ENCODE results near the gene LMNB1. TPM values are rescaled to one million over a fixed set of nuclear protein-coding genes. Genes with fewer than 3 reads are reported as not detected.

The LMNB1 gene
- total and polyA plus RNA-seq, 2 experiments from 2014 or later, result 20.1 to 269 TPM

DNA sequence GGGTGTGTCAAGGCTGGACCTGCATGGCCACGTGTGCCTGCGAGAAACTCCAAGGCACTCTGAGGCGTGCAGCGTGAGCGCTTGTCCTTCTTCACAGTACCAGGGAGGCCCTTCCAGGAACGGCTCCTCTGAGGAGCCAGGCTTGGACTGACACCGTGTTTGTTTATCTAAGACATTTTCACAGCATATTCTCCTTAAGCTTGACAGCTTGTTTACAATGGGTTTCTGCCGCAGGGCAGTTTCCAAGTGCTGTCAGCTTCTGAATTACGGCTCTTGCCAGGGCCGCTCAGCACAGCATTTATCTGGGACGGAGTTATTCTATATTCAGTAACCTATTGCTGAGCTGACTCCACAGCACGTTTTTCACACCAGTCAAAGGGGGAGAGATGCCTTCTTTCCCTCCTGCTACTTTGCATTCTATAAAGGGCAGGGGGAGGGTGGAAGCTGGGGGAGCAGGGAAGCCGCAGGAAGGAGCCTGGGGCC lies 98.4 kb downstream of the LMNB1 start:
- H3K4me3 Mint-ChIP-seq, result no peak overlapping the region
- TF ChIP-seq ZNF331 (CRISPR knock-in tag; IDR thresholded peaks at IDR 0.05; ENCODE audit: low read depth) (no peak), POLR2AphosphoS5 (IDR thresholded peaks at IDR 0.05; ENCODE audit: low read depth) (no peak), EZH2phosphoT487 (IDR thresholded peaks at IDR 0.05; ENCODE audit: unreplicated experiment) (no peak), JUNB (IDR thresholded peaks at IDR 0.05; ENCODE audit: unreplicated experiment) (no peak), STAT1 (IDR thresholded peaks at IDR 0.05; ENCODE audit: unreplicated experiment) (no peak), CREB1 (CRISPR knock-in tag; IDR thresholded peaks at IDR 0.05; ENCODE audit: low read depth) (no peak), NANOG (IDR thresholded peaks at IDR 0.05; ENCODE audit: borderline replicate concordance) (no peak), EZH2 (IDR thresholded peaks at IDR 0.05; ENCODE audit: low read depth, unreplicated experiment) (no peak), ZNF114 (CRISPR knock-in tag; IDR thresholded peaks at IDR 0.05) (no peak)
- TF ChIP-seq, protein P1, sequence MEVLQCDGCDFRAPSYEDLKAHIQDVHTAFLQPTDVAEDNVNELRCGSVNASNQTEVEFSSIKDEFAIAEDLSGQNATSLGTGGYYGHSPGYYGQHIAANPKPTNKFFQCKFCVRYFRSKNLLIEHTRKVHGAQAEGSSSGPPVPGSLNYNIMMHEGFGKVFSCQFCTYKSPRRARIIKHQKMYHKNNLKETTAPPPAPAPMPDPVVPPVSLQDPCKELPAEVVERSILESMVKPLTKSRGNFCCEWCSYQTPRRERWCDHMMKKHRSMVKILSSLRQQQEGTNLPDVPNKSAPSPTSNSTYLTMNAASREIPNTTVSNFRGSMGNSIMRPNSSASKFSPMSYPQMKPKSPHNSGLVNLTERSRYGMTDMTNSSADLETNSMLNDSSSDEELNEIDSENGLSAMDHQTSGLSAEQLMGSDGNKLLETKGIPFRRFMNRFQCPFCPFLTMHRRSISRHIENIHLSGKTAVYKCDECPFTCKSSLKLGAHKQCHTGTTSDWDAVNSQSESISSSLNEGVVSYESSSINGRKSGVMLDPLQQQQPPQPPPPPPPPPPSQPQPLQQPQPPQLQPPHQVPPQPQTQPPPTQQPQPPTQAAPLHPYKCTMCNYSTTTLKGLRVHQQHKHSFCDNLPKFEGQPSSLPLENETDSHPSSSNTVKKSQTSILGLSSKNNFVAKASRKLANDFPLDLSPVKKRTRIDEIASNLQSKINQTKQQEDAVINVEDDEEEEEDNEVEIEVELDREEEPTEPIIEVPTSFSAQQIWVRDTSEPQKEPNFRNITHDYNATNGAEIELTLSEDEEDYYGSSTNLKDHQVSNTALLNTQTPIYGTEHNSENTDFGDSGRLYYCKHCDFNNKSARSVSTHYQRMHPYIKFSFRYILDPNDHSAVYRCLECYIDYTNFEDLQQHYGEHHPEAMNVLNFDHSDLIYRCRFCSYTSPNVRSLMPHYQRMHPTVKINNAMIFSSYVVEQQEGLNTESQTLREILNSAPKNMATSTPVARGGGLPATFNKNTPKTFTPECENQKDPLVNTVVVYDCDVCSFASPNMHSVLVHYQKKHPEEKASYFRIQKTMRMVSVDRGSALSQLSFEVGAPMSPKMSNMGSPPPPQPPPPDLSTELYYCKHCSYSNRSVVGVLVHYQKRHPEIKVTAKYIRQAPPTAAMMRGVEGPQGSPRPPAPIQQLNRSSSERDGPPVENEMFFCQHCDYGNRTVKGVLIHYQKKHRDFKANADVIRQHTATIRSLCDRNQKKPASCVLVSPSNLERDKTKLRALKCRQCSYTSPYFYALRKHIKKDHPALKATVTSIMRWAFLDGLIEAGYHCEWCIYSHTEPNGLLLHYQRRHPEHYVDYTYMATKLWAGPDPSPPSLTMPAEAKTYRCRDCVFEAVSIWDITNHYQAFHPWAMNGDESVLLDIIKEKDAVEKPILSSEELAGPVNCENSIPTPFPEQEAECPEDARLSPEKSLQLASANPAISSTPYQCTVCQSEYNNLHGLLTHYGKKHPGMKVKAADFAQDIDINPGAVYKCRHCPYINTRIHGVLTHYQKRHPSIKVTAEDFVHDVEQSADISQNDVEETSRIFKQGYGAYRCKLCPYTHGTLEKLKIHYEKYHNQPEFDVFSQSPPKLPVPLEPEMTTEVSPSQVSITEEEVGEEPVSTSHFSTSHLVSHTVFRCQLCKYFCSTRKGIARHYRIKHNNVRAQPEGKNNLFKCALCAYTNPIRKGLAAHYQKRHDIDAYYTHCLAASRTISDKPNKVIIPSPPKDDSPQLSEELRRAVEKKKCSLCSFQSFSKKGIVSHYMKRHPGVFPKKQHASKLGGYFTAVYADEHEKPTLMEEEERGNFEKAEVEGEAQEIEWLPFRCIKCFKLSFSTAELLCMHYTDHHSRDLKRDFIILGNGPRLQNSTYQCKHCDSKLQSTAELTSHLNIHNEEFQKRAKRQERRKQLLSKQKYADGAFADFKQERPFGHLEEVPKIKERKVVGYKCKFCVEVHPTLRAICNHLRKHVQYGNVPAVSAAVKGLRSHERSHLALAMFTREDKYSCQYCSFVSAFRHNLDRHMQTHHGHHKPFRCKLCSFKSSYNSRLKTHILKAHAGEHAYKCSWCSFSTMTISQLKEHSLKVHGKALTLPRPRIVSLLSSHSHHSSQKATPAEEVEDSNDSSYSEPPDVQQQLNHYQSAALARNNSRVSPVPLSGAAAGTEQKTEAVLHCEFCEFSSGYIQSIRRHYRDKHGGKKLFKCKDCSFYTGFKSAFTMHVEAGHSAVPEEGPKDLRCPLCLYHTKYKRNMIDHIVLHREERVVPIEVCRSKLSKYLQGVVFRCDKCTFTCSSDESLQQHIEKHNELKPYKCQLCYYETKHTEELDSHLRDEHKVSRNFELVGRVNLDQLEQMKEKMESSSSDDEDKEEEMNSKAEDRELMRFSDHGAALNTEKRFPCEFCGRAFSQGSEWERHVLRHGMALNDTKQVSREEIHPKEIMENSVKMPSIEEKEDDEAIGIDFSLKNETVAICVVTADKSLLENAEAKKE (CRISPR knock-in tag; IDR thresholded peaks at IDR 0.05), result no peak
- TF ChIP-seq, protein P2, sequence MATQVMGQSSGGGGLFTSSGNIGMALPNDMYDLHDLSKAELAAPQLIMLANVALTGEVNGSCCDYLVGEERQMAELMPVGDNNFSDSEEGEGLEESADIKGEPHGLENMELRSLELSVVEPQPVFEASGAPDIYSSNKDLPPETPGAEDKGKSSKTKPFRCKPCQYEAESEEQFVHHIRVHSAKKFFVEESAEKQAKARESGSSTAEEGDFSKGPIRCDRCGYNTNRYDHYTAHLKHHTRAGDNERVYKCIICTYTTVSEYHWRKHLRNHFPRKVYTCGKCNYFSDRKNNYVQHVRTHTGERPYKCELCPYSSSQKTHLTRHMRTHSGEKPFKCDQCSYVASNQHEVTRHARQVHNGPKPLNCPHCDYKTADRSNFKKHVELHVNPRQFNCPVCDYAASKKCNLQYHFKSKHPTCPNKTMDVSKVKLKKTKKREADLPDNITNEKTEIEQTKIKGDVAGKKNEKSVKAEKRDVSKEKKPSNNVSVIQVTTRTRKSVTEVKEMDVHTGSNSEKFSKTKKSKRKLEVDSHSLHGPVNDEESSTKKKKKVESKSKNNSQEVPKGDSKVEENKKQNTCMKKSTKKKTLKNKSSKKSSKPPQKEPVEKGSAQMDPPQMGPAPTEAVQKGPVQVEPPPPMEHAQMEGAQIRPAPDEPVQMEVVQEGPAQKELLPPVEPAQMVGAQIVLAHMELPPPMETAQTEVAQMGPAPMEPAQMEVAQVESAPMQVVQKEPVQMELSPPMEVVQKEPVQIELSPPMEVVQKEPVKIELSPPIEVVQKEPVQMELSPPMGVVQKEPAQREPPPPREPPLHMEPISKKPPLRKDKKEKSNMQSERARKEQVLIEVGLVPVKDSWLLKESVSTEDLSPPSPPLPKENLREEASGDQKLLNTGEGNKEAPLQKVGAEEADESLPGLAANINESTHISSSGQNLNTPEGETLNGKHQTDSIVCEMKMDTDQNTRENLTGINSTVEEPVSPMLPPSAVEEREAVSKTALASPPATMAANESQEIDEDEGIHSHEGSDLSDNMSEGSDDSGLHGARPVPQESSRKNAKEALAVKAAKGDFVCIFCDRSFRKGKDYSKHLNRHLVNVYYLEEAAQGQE (IDR thresholded peaks at IDR 0.05; ENCODE audit: unreplicated experiment), result no peak
- TF ChIP-seq, protein P3, sequence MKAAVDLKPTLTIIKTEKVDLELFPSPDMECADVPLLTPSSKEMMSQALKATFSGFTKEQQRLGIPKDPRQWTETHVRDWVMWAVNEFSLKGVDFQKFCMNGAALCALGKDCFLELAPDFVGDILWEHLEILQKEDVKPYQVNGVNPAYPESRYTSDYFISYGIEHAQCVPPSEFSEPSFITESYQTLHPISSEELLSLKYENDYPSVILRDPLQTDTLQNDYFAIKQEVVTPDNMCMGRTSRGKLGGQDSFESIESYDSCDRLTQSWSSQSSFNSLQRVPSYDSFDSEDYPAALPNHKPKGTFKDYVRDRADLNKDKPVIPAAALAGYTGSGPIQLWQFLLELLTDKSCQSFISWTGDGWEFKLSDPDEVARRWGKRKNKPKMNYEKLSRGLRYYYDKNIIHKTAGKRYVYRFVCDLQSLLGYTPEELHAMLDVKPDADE (IDR thresholded peaks at IDR 0.05), result no peak
- TF ChIP-seq, protein P4, sequence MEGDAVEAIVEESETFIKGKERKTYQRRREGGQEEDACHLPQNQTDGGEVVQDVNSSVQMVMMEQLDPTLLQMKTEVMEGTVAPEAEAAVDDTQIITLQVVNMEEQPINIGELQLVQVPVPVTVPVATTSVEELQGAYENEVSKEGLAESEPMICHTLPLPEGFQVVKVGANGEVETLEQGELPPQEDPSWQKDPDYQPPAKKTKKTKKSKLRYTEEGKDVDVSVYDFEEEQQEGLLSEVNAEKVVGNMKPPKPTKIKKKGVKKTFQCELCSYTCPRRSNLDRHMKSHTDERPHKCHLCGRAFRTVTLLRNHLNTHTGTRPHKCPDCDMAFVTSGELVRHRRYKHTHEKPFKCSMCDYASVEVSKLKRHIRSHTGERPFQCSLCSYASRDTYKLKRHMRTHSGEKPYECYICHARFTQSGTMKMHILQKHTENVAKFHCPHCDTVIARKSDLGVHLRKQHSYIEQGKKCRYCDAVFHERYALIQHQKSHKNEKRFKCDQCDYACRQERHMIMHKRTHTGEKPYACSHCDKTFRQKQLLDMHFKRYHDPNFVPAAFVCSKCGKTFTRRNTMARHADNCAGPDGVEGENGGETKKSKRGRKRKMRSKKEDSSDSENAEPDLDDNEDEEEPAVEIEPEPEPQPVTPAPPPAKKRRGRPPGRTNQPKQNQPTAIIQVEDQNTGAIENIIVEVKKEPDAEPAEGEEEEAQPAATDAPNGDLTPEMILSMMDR (conservative IDR thresholded peaks at IDR 0.05; ENCODE audit: low read depth in 2 of 2), result no peak
- ATAC-seq, result peak; percentile 63

More for the DNA sequence above, 98.4 kb downstream of the LMNB1 start:
- Histone ChIP-seq H3K4me2 (peak overlapping the region; percentile 35), H2AFZ (no peak overlapping the region), H3K27ac (ENCODE audit: low read depth) (0 out of 2 replicates have a peak overlapping the region, but pooled peaks have one; percentile 32), H3K79me2 (replicated peaks; ENCODE audit: insufficient read depth) (no peaks in the 10 kb centered on the region), H4K20me1 (replicated peaks; ENCODE audit: insufficient read depth) (no peaks in the 10 kb centered on the region), H3K36me3 (ENCODE audit: insufficient read depth) (no peaks in the 10 kb centered on the region), H3K4me1 (ENCODE audit: insufficient read depth) (peaks cover 19% of the 10 kb centered on the region), H3K4me3 (no peak overlapping the region), H3K9me2 (ENCODE audit: insufficient read depth) (no peaks in the 10 kb centered on the region), H3K27me3 (ENCODE audit: insufficient read depth) (no peaks in the 10 kb centered on the region), H3F3A (replicated peaks; ENCODE audit: low read depth) (no peaks in the 10 kb centered on the region)
- peaks cover 30% of the 10 kb centered on the region for H3K4me1 Mint-ChIP-seq
- peak; percentile 11 for DNase-seq (ENCODE audit: low spot score)
- no peaks in the 10 kb centered on the region for H3K9me3 Mint-ChIP-seq
- H3K27me3 Mint-ChIP-seq (ENCODE audit: insufficient read depth, low read depth, poor library complexity), result peaks cover 5% of the 10 kb centered on the region
- no peak overlapping the region for H3K27ac Mint-ChIP-seq
- H3K36me3 Mint-ChIP-seq (ENCODE audit: low read depth), result peaks cover 12% of the 10 kb centered on the region

Data from GM23338 (cell line).